GM12891 (cell line): ENCODE results near the gene TMEM44.
"Not testable (repeated sequence)": the region's sequence is repeated elsewhere in the genome, so short reads cannot be mapped to it uniquely, and the experiment has no call there.

Experiments used
- POLR2A ChIP-seq: IDR thresholded peaks from 2 replicates; pipeline ENCODE4 v1.6.1; 2011; ENCODE audit warnings: low read depth, low read length, control low read depth
- POLR2AphosphoS5 ChIP-seq: IDR thresholded peaks from 2 replicates; pipeline ENCODE4 v1.6.1; 2011; ENCODE audit warnings: low read depth, low read length, control low read depth
- POU2F2 ChIP-seq: IDR thresholded peaks from 2 replicates; pipeline ENCODE4 v1.6.1; 2011; ENCODE audit warnings: low read depth, mild to moderate bottlenecking, control low read depth, low read length, moderate library complexity
- TAF1 ChIP-seq: IDR thresholded peaks from 2 replicates; pipeline ENCODE4 v1.6.1; 2011; ENCODE audit warnings: low read depth, low read length, control low read depth

DNA sequence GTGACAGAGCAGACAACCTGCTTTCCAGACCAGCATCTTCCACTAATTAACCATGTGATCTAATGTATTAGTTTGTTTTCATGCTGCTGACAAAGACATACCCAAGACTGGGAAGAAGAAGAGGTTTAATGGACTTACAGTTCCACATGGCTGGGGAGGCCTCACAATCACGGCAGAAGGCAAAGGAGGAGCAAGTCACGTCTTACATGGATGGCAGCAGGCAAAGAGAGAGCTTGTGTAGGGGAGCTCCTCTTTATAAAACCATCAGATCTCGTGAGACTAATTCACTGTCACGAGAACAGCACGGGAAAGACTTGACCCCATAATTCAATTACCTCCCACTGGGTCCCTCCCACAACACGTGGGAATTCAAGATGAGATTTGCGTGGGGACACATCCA is 27.9 kb downstream of the TMEM44 start:
- not testable (repeated sequence) for TF ChIP-seq POU2F2, POLR2AphosphoS5, TAF1, POLR2A
